D721Med (cell line): ENCODE data around the gene MYO15B.
"Not testable (repeated sequence)": the region's sequence is repeated elsewhere in the genome, so short reads cannot be mapped to it uniquely, and the experiment has no call there.

Experiments
- DNase-seq: peaks from one replicate; pipeline ENCODE4 v3.0.0; 2011; ENCODE audit warnings: low spot score; ENCODE audit not compliant: insufficient read length
- FAIRE-seq: peaks from 2 replicates; lab custom pipeline; 2011; peaks lifted over from hg19 to GRCh38; lab: Jason Lieb, UNC
- TF ChIP-seq, protein P1 (sequence below): IDR thresholded peaks from 2 replicates; pipeline ENCODE4 v1.5.1; 2012; ENCODE audit warnings: mild to moderate bottlenecking, control low read depth; ENCODE audit not compliant: insufficient read depth; ENCODE audit errors: missing control alignments

Gene MYO15B

DNA sequence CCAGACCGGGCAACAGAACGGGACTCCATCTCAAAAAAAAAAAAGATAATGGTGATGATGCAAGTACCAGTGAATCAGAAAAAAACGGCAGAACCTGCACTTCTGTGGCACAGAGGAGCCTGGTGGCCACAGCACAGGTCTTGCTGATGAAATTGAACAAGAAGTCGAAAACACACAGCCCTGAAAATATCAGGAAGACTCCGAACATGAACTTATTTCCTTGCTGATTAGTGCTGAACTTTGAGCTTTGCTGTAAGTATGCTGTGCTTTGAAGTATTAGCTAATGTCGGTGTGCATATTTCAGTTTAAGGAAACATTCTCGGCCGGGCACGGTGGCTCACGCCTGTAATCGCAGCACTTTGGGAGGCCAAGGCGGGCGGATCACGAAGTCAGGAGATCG lies 10.9 kb upstream of the MYO15B start:
- DNase-seq (no peak), FAIRE-seq (no peak)
- TF ChIP-seq, protein P1, sequence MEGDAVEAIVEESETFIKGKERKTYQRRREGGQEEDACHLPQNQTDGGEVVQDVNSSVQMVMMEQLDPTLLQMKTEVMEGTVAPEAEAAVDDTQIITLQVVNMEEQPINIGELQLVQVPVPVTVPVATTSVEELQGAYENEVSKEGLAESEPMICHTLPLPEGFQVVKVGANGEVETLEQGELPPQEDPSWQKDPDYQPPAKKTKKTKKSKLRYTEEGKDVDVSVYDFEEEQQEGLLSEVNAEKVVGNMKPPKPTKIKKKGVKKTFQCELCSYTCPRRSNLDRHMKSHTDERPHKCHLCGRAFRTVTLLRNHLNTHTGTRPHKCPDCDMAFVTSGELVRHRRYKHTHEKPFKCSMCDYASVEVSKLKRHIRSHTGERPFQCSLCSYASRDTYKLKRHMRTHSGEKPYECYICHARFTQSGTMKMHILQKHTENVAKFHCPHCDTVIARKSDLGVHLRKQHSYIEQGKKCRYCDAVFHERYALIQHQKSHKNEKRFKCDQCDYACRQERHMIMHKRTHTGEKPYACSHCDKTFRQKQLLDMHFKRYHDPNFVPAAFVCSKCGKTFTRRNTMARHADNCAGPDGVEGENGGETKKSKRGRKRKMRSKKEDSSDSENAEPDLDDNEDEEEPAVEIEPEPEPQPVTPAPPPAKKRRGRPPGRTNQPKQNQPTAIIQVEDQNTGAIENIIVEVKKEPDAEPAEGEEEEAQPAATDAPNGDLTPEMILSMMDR = no peak

DNA sequence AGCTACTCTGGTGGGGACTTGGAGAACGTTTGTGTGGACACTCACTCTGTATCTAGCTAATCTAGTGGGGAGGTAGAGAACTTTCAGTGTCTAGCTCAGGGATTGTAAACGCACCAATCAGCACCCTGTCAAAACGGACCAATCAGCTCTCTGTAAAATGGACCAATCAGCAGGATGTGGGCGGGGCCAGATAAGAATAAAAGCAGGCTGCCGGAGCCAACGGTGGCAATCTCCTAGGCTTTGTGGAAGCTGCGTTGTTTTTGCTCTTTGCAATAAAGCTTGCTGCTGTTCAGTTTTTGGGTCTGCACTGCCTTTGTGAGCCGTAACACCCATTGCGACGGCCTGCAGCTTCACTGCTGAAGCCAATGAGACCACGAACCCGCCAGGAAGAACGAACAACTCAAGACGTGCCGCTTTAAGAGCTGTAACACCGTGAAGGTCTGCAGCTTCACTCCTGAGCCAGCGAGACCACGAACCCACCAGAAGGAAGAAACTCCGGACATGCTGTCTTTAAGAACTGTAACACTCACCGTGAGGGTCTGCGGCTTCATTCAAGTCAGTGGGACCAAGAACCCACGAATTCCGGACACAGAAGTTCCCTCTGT lies 6.4 kb upstream of the MYO15B start:
- DNase-seq, FAIRE-seq: not testable (repeated sequence)

DNA sequence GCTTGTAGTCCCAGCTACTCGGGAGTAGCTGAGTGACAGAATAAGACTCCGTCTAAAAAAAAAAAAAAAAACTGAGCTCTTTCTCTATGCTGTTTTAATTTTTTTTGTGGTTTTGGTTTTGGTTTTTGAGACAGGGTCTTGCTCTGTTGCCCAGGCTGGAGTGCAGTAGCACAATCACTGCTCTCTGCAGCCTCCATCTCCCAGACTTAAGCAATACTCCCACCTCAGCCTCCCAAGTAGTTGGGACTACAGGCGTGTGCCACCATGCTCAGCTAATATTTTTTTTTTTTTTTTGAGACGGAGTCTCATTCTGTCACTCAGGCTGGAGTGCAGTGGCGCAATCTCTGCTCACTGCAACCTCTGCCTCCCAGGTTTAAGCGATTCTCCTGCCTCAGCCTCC lies 4.4 kb upstream of the MYO15B start:
- FAIRE-seq, DNase-seq: not testable (repeated sequence)

DNA sequence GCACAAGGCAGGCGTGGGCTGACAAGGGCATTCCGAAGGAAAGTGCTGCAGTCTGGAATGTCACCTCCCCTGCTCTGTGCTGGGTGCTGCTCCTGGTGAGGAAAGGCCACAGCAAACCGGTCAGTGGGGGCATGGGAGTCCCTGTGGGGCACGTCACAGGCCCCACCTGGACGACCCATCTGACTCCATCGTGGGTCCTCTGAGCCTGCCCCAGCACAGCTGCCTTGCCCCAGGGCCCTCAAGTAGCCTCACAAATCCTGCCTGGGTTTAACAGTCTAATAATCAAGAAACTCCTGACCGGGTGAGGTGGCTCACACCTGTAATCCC lies 2.8 kb upstream of the MYO15B start:
- DNase-seq = no peak
- TF ChIP-seq, protein P1 = no peak
- no peak for FAIRE-seq

DNA sequence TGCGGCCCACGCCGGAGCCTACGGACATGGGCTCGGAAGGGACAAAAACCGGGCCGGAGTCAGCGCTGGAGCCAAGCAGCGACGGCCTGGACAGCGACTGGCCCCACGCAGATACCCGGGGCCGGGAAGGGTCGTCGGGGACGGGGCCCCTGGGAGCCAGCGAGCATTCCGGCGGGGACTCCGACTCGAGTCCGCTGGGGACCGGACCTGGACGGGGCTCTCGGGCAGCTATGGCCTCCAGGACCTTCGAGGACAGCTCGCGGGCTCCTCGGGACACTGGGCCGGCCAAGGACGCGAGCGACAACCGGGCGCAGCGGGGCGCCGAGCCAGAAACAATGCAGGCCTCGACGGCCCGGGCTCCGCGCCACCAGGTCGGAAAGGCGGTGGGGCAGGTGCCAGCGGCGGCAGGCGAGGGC lies 1.0 kb downstream of the MYO15B start:
- no peak for DNase-seq

DNA sequence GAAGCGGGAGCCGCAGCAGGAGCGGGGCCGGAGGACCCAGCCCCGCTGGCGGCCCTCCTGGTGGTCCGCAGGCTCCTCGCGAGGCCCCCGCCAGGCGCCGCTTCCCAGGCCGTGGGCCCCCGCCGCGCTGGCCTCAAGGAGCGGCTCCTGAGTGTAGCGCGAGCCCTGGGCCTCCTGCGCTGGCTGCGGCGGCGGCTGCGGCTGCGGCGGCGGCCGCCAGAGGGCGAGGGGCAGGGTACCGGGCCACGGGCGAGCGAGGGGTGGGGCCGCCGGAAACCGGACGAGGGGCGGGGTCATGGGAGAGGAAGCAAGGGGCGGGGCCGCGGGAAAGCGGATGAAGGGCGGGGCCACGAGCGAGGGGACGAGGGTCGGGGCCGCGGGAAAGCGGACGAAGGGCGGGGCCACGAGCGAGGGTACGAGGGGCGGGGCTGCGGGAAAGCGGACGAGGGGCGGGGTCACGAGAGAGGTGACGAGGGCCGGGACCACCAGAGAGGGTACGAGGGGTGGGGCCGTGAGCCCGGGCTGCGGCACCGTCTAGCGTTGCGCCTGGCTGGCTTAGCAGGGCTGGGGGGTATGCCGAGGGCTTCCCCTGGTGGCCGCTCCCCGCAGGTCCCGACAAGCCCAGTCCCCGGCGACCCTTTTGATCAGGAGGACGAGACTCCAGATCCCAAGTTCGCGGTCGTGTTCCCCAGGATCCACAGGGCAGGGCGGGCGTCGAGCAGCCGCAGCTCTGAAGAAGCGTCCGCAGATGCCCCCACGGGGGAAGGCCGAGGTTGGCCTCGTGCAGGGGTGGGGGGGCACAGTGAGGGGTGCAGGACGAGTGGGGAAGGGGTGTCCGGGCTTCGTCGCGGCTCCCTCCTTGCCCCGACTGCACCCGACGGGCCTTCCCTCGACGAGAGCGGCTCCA lies 1.7 kb downstream of the MYO15B start:
- DNase-seq (peak; percentile 100), FAIRE-seq (no peak)
- TF ChIP-seq, protein P1 = peak; percentile 61

More for the DNA sequence above, 1.0 kb downstream of the MYO15B start:
- TF ChIP-seq, protein P1 = no peak
- no peak for FAIRE-seq

DNA sequence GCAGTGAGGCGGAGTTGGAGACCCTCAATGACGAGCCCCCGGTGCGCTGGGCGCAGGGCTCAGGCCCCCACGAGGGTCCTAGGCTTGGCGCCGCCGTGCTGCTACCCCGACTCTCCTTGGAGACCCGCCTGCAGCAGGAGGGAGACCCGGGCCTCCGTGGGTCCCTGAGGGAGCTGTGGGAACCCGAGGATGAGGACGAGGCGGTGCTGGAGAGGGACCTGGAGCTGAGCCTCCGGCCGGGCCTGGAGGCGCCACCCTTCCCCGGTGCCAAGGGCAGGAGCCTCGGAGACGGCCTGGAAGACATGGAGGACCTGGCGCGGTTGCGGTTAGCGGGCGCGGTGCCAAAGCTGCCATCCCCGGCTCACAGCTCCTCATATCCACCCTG lies 2.3 kb downstream of the MYO15B start:
- DNase-seq (no peak), FAIRE-seq (no peak)
- TF ChIP-seq, protein P1 = no peak

DNA sequence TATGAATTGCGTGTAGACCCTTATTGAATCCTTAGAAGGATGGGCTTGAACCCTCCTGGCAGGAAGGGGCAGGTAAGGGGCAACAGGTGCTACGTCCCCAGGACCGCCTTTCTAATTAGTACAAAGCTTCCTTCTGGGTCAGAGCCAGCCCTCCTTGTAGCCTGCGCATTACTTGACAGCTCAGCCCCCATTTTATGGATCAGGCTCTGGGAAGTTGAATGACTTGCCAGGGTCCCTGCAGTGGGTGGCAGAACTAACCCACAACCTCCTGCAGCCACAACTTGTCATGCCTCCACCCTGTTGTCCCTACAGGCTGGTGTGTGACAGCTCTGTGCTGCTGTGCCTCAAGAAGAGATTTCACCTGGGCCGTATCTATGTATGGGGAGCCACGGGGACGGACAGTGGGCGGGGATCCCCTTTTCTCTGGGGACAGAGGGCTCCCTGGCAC lies 2.7 kb downstream of the MYO15B start:
- FAIRE-seq = no peak
- TF ChIP-seq, protein P1 = no peak
- no peak for DNase-seq
